B cell (primary cell): ENCODE measurements around the gene PREP. TPM values are rescaled to one million over a fixed set of nuclear protein-coding genes. Genes with fewer than 3 reads are reported as not detected.

Experiments used
- ATAC-seq: fragments of 200-7000 bp; cut with Tn5 transposase; one replicate; pipeline ENCODE4 v1.10.0; 2021; ENCODE audit warnings: low read depth, mild to moderate bottlenecking, moderate number of reproducible peaks, moderate library complexity
- CTCF ChIA-PET: fragments of 350-600 bp; sonication (Branson Sonifier 250); formaldehyde crosslinking; loops from one replicate; lab custom pipeline; 2021; ENCODE audit warnings: antibody characterized with exemption, inconsistent platforms; lab: Charles Lee
- POLR2A ChIA-PET: fragments of 350-600 bp; sonication (Branson Sonifier 250); formaldehyde crosslinking; loops from one replicate; lab custom pipeline; 2021; ENCODE audit warnings: antibody characterized with exemption; lab: Charles Lee
- DNase-seq: peaks from one replicate; pipeline ENCODE4 v3.0.0; 2013
- H2AFZ ChIP-seq: 2 replicates; pipeline ENCODE4 v1.6.1; 2012; ENCODE audit warnings: mild to moderate bottlenecking, low read depth, low read length; ENCODE audit not compliant: insufficient read depth, poor library complexity, severe bottlenecking
- H3K27ac ChIP-seq, 2 donors: 1 replicate in 1 of 2; 2 replicates in 1 of 2; pipeline ENCODE4 v1.5.1; 2012 to 2013; ENCODE audit warnings: low read length in 2 of 2, mild to moderate bottlenecking in 2 of 2, moderate library complexity in 1 of 2
- H3K27me3 ChIP-seq, 4 experiments: fragments of 200-600 bp in 1 of 4; sonication (generic) in 1 of 4; replicated peaks in 1 of 4; 1 replicate in 2 of 4; 2 replicates in 2 of 4; pipeline versions ENCODE4 v1.6.1 to v1.7.0; 2013 to 2016; ENCODE audit warnings: low read length in 3 of 4, mild to moderate bottlenecking in 2 of 4, mixed read lengths in 1 of 4, moderate library complexity in 1 of 4; ENCODE audit not compliant: insufficient read depth in 4 of 4, control insufficient read depth in 3 of 4; ENCODE audit errors: control extremely low read depth in 1 of 4
- H3K36me3 ChIP-seq, 2 experiments: replicated peaks in 1 of 2; 1 replicate in 1 of 2; 2 replicates in 1 of 2; pipeline versions ENCODE4 v1.6.1 to v1.7.1; 2013; ENCODE audit warnings: low read length in 1 of 2; ENCODE audit not compliant: insufficient read depth in 2 of 2, control insufficient read depth in 1 of 2; ENCODE audit errors: control extremely low read depth in 1 of 2, extremely low read depth in 1 of 2
- H3K4me1 ChIP-seq, 2 donors: fragments of 200-600 bp in 1 of 2; sonication (generic) in 1 of 2; 1 replicate in 1 of 2; 2 replicates in 1 of 2; pipeline versions ENCODE4 v1.5.1 to v1.6.1; 2013 to 2017; ENCODE audit warnings: low read length in 2 of 2; ENCODE audit not compliant: control insufficient read depth in 2 of 2, insufficient read depth in 2 of 2
- H3K4me2 ChIP-seq: replicated peaks from 2 replicates; pipeline ENCODE3; 2012; ENCODE audit warnings: mild to moderate bottlenecking, low read depth, low read length; ENCODE audit not compliant: poor library complexity, severe bottlenecking
- H3K4me3 ChIP-seq, 5 experiments: fragments of 200-600 bp in 1 of 5; sonication (generic) in 1 of 5; 1 replicate in 3 of 5; 2 replicates in 2 of 5; pipeline versions ENCODE4 v1.5.1 to v1.7.0; 2011 to 2016; ENCODE audit warnings: low read length in 4 of 5, mild to moderate bottlenecking in 4 of 5, low read depth in 2 of 5, control low read depth in 1 of 5, moderate library complexity in 1 of 5; ENCODE audit not compliant: insufficient read depth in 1 of 5; ENCODE audit errors: control extremely low read depth in 1 of 5, extremely low read depth in 1 of 5
- H3K79me2 ChIP-seq: fragments of 200-600 bp; sonication (generic); one replicate; pipeline ENCODE4 v1.6.0; 2016; ENCODE audit warnings: low read length; ENCODE audit not compliant: control insufficient read depth, insufficient read depth
- H3K9ac ChIP-seq: fragments of 200-600 bp; sonication (generic); 2 replicates; pipeline ENCODE4 v1.6.1; 2017; ENCODE audit warnings: mild to moderate bottlenecking, low read length, moderate library complexity
- H3K9me3 ChIP-seq, 3 donors: one replicate each; pipeline versions ENCODE4 v1.6.1 to v1.7.1; 2013; ENCODE audit warnings: low read length in 2 of 3; ENCODE audit not compliant: control insufficient read depth in 2 of 3, insufficient read depth in 1 of 3; ENCODE audit errors: control extremely low read depth in 1 of 3
- H4K20me1 ChIP-seq: 2 replicates; pipeline ENCODE4 v1.6.0; 2012; ENCODE audit warnings: mild to moderate bottlenecking, low read length; ENCODE audit not compliant: insufficient read depth, control insufficient read depth, poor library complexity, severe bottlenecking
- H3K27ac Mint-ChIP-seq: one replicate; pipeline ENCODE4 v1.8.0; 2021; ENCODE audit warnings: mixed read lengths
- H3K27me3 Mint-ChIP-seq: one replicate; pipeline ENCODE4 v1.8.0; 2021; ENCODE audit warnings: mixed read lengths
- H3K4me1 Mint-ChIP-seq: one replicate; pipeline ENCODE4 v1.8.0; 2021; ENCODE audit warnings: mixed read lengths
- H3K4me3 Mint-ChIP-seq: one replicate; pipeline ENCODE4 v1.8.0; 2021; ENCODE audit warnings: mixed read lengths
- H3K9me3 Mint-ChIP-seq: one replicate; pipeline ENCODE4 v1.8.0; 2022; ENCODE audit warnings: mixed read lengths; ENCODE audit not compliant: insufficient read depth
- EZH2 ChIP-seq: IDR thresholded peaks from 2 replicates; pipeline ENCODE4 v1.6.1; 2012; ENCODE audit warnings: borderline replicate concordance, low read depth, mild to moderate bottlenecking, moderate library complexity, low read length; ENCODE audit not compliant: insufficient read depth, poor library complexity, severe bottlenecking
- WGBS: methylation state at CpG from one replicate; pipeline ENCODE4 v1.1.5; 2013; ENCODE audit warnings: missing lambda C conversion rate; ENCODE audit not compliant: insufficient coverage; 5-methylcytosine and 5-hydroxymethylcytosine counted together
- intact Hi-C: fragments of 100-400 bp; cut with micrococcal nuclease; formaldehyde crosslinking; loops from one replicate; pipeline ENCODE4 v1.10.0; 2022
- polyA plus RNA-seq: library from polyadenylated mRNA; depleted of rRNA; stranded (reverse); fragments of >200 nt; gene quantifications from 2 replicates; pipeline ENCODE4 v1.2.3, GENCODE V29; 2012
- total RNA-seq, 2 donors: library from RNA; stranded (reverse); fragments of 120-200 nt in 1 of 2; gene quantifications; 1 replicate in 1 of 2; 2 replicates in 1 of 2; pipeline versions ENCODE4 v1.2.3 to v1.2.4, GENCODE V29; 2013 to 2022
- TF ChIP-seq, protein P1 (sequence below): fragments of 200-600 bp; IDR thresholded peaks from one replicate; pipeline ENCODE4 v1.8.0; 2022; ENCODE audit warnings: antibody characterized with exemption, mild to moderate bottlenecking

The PREP gene
- total and polyA plus RNA-seq, 2 donors (not counting 1 experiment from before 2014, with no cell fraction given) = 12.2 to 27.0 TPM

GRCh38 chr6:105372142-105372848, 30.6 kb downstream of the PREP start:
- Histone ChIP-seq H3K27me3 (no peaks in the 10 kb centered on the region), H4K20me1 (no peaks in the 10 kb centered on the region), H3K36me3 (peaks cover 1 to 58% of the 10 kb centered on the region in 2 experiments), H2AFZ (no peak overlapping the region), H3K27ac (no peak overlapping the region), H3K4me3 (no peak overlapping the region), H3K4me1 (no peaks in the 10 kb centered on the region), H3K4me2 (no peak overlapping the region), H3K9me3 (no peaks in the 10 kb centered on the region), H3K9ac (no peak overlapping the region), H3K79me2 (no peaks in the 10 kb centered on the region)
- DNase-seq (no peak), ATAC-seq (no peak)
- Mint-ChIP-seq H3K27me3 (no peaks in the 10 kb centered on the region), H3K4me1 (no peaks in the 10 kb centered on the region), H3K4me3 (no peak overlapping the region), H3K9me3 (no peaks in the 10 kb centered on the region), H3K27ac (no peak overlapping the region)
- no peak for TF ChIP-seq EZH2
- TF ChIP-seq, protein P1, sequence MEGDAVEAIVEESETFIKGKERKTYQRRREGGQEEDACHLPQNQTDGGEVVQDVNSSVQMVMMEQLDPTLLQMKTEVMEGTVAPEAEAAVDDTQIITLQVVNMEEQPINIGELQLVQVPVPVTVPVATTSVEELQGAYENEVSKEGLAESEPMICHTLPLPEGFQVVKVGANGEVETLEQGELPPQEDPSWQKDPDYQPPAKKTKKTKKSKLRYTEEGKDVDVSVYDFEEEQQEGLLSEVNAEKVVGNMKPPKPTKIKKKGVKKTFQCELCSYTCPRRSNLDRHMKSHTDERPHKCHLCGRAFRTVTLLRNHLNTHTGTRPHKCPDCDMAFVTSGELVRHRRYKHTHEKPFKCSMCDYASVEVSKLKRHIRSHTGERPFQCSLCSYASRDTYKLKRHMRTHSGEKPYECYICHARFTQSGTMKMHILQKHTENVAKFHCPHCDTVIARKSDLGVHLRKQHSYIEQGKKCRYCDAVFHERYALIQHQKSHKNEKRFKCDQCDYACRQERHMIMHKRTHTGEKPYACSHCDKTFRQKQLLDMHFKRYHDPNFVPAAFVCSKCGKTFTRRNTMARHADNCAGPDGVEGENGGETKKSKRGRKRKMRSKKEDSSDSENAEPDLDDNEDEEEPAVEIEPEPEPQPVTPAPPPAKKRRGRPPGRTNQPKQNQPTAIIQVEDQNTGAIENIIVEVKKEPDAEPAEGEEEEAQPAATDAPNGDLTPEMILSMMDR = no peak
- ChIA-PET POLR2A (no interaction called here), CTCF (interaction anchor here (1.0 to 1.4 kb wide), 3 partner anchors 9 to 285 kb away, joined by 3 read pairs; no protein-coding TSS in a partner anchor)
- intact Hi-C loops = no loop called here
- WGBS = 100% methylated on average over 1 of the region's 4 CpGs

DNA sequence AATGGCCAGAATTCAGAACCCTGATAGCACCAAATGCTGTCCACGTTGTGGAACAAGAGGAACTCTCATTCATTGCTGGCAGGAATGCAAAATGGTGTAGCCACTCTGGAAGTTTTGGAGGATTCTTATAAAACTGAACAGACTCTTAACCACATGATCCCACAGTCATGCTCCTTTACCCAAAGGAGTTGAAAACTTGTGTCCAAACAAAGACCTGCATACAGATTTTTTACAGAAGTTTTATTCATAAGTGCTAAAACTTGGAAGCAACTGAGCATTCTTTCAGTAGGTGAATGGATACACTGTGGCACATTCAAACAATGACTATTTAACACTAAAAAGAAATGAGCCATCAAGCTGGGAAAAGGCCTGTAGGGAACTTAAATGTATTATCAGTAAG, 32.5 kb downstream of the PREP start:
- H3K9me3 ChIP-seq = no peaks in the 10 kb centered on the region
- H3K79me2 ChIP-seq = no peaks in the 10 kb centered on the region
- Mint-ChIP-seq H3K4me1 (no peaks in the 10 kb centered on the region), H3K27me3 (no peaks in the 10 kb centered on the region), H3K27ac (no peak overlapping the region), H3K4me3 (no peak overlapping the region), H3K9me3 (no peaks in the 10 kb centered on the region)
- H3K4me1 ChIP-seq = no peaks in the 10 kb centered on the region
- H4K20me1 ChIP-seq = no peaks in the 10 kb centered on the region
- H3K4me2 ChIP-seq = no peak overlapping the region
- CTCF ChIA-PET = no interaction called here
- POLR2A ChIA-PET = no interaction called here
- H3K27ac ChIP-seq = no peak overlapping the region
- WGBS = 100% methylated on average over 1 of the region's 1 CpG
- no peak overlapping the region for H2AFZ ChIP-seq
- DNase-seq (no peak), ATAC-seq (no peak)
- H3K27me3 ChIP-seq = no peaks in the 10 kb centered on the region
- H3K9ac ChIP-seq = no peak overlapping the region
- H3K36me3 ChIP-seq = peaks cover 0 to 59% of the 10 kb centered on the region in 2 experiments
- TF ChIP-seq EZH2 = no peak
- TF ChIP-seq, protein P1 = no peak
- intact Hi-C loops = no loop called here
- H3K4me3 ChIP-seq = no peak overlapping the region
